ENCODE data around the gene SLIT3. TPM values are rescaled to one million over a fixed set of nuclear protein-coding genes. Genes with fewer than 3 reads are reported as not detected.

SLIT3 gene
- total RNA-seq, 4 donors from 2014 or later = 0.72 to 37.4 (median 5.3) TPM

DNA sequence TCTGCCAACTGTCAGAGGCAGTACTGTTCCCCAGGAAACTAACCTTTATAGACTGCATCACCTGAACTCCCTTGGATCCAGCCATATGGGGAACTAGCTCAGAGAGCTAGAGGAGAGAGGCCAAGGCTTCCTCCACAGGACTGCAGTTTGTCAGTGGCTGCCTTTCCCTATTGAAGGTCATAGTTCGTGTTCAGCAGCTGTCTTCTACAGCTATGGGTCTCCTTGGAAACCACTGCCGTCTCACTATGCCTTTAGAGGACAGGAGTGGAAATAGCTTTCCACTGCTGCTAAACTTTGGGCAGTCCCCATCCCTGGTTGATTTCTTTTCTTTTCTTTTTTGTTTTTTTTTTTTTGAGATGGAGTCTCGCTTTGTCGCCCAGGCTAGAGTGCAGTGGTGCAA lies 4.4 kb upstream of the SLIT3 start:
- intact Hi-C loops (cut with DNase I) = no loop called here
- no peak overlapping the region for H3K4me3 ChIP-seq
- TF ChIP-seq POLR2A (IDR thresholded peaks at IDR 0.05) = no peak
- TF ChIP-seq, protein P1, sequence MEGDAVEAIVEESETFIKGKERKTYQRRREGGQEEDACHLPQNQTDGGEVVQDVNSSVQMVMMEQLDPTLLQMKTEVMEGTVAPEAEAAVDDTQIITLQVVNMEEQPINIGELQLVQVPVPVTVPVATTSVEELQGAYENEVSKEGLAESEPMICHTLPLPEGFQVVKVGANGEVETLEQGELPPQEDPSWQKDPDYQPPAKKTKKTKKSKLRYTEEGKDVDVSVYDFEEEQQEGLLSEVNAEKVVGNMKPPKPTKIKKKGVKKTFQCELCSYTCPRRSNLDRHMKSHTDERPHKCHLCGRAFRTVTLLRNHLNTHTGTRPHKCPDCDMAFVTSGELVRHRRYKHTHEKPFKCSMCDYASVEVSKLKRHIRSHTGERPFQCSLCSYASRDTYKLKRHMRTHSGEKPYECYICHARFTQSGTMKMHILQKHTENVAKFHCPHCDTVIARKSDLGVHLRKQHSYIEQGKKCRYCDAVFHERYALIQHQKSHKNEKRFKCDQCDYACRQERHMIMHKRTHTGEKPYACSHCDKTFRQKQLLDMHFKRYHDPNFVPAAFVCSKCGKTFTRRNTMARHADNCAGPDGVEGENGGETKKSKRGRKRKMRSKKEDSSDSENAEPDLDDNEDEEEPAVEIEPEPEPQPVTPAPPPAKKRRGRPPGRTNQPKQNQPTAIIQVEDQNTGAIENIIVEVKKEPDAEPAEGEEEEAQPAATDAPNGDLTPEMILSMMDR (IDR thresholded peaks at IDR 0.05) = no peak
- peaks cover 0 to 26% (median 14%) of the 10 kb centered on the region in 3 donors for H3K4me1 ChIP-seq
- no peaks in the 10 kb centered on the region for H3K36me3 ChIP-seq
- 79 to 87% methylated on average over 3 to 4 of the region's 4 CpGs for WGBS, 2 donors
- no peaks in the 10 kb centered on the region for H3K9me3 ChIP-seq
- no peak for DNase-seq
- H3K27me3 ChIP-seq = peaks cover 0 to 65% (median 2%) of the 10 kb centered on the region in 4 donors
- no peak overlapping the region for H3K27ac ChIP-seq

DNA sequence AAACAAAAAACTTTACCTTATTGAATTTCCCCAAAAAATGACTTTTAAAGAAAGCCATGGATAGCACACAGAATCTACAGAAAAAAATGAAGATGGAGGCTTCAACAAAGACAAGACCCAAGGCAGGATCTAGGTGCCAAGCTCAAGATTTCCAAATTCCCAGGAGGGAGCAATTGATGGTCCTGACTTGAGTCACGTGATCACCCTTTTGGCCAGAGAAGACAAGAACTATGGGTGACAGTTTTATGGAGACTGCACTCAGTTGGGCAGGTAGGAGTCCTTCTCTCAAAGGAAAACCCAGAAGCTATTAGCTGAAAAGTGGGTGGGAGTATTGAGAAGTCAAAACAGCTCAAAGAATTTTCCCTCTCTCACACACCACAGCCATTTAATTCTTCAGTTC lies 3.2 kb upstream of the SLIT3 start:
- no peaks in the 10 kb centered on the region for H3K36me3 ChIP-seq
- 25 to 71% methylated on average over 1 of the region's 1 CpG for WGBS, 2 donors
- no peak overlapping the region for H3K27ac ChIP-seq
- no peaks in the 10 kb centered on the region for H3K9me3 ChIP-seq
- peaks cover 0 to 77% (median 3%) of the 10 kb centered on the region in 4 donors for H3K27me3 ChIP-seq
- intact Hi-C loops (cut with DNase I) = loop anchor here (5.0 kb wide), 1 partner anchor 317 kb away; no protein-coding TSS in a partner anchor
- H3K4me3 ChIP-seq = no peak overlapping the region
- TF ChIP-seq, protein P1 (IDR thresholded peaks at IDR 0.05) = no peak
- no peak for TF ChIP-seq POLR2A (IDR thresholded peaks at IDR 0.05)
- peaks cover 0 to 33% (median 14%) of the 10 kb centered on the region in 3 donors for H3K4me1 ChIP-seq
- DNase-seq = no peak

DNA sequence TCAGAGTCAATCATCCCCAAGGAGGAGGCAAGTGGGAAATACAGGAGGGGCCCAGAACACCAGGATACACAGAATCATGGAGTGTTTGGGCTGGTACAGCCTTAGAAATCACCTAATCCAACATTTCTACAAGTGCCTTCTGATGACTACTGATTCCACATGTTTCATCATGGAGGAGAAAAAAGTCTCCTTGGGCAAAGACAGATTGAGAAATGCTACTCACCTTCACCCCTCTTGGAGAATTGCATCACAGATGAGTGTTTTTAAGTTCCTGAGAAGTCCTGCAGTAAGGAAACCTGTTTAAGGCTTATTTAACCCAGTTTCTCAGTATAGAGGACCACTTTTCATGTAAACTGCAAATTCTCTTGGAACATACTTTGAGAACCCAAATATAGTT lies 2.2 kb upstream of the SLIT3 start:
- H3K27me3 ChIP-seq = peaks cover 0 to 86% (median 3%) of the 10 kb centered on the region in 4 donors
- no peak for DNase-seq
- H3K4me3 ChIP-seq = no peak overlapping the region
- intact Hi-C loops (cut with DNase I) = loop anchor here (5.0 kb wide), 1 partner anchor 316 kb away; no protein-coding TSS in a partner anchor
- no peaks in the 10 kb centered on the region for H3K36me3 ChIP-seq
- peaks cover 0 to 42% (median 14%) of the 10 kb centered on the region in 3 donors for H3K4me1 ChIP-seq
- TF ChIP-seq, protein P1 (IDR thresholded peaks at IDR 0.05) = no peak
- TF ChIP-seq POLR2A (IDR thresholded peaks at IDR 0.05) = no peak
- H3K27ac ChIP-seq = no peak overlapping the region
- no peaks in the 10 kb centered on the region for H3K9me3 ChIP-seq

DNA sequence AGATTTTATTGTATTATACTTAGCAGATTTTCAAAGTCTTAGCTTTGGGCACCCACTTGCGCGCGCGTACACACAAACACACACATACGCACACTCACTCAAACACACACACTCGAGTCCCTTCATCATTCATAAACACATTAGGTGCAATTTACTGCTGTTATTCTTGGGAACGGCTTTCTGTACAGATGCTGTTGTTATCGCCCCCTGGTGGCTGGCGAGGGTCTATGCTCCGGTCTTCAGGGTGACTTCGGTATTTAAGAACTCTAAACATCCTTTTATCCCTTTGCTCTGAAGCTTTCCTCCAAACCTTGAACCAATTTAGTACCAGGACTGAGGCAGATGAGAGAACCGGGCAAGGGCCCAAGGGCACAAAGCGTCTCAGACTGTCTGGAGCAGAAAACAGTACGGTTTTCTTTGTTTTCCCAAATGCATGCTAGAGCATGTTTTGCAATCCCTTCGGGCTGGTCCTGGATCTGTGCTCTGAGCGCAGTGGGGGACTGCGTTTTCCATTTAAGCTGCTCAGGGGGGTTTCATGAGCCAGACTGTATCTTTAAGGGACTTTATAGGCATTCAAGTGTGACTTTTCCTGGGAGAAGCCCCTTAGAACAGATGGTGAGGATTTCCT lies 1.7 kb upstream of the SLIT3 start:
- WGBS, 2 donors = 5 to 16% methylated on average over 14 to 17 of the region's 17 CpGs
- DNase-seq = no peak
- H3K9me3 ChIP-seq = no peaks in the 10 kb centered on the region
- peaks cover 0 to 48% (median 18%) of the 10 kb centered on the region in 3 donors for H3K4me1 ChIP-seq
- no peak overlapping the region for H3K27ac ChIP-seq
- peaks cover 0 to 89% (median 3%) of the 10 kb centered on the region in 4 donors for H3K27me3 ChIP-seq
- no peak overlapping the region for H3K4me3 ChIP-seq
- TF ChIP-seq, protein P1 (IDR thresholded peaks at IDR 0.05) = peak; percentile 64 to 91 (median 83)
- TF ChIP-seq POLR2A (IDR thresholded peaks at IDR 0.05) = no peak
- no peaks in the 10 kb centered on the region for H3K36me3 ChIP-seq
- intact Hi-C loops (cut with DNase I) = loop anchor here (5.0 kb wide), 1 partner anchor 315 kb away; no protein-coding TSS in a partner anchor

DNA sequence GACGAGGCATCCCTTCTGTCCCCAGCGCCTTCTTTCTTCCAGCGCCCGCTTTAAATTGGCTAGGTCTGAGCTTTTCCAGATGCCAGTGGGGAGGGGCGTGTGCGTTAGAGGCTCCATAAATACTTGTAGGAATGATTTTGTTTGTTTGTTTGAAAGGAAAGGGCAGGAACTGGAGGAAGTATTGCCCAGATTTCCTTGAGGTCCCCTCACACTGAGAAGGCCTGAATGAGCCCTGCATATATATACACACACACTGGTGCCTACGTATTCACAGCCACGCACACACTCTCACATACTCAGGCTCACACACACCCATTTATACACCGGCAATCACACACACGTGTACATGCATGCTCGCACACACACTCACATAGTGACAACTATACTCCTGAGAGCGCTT lies 1.0 kb upstream of the SLIT3 start:
- H3K4me1 ChIP-seq = peaks cover 0 to 54% (median 21%) of the 10 kb centered on the region in 3 donors
- H3K27me3 ChIP-seq = peaks cover 0 to 89% (median 3%) of the 10 kb centered on the region in 4 donors
- WGBS, 2 donors = 48 to 53% methylated on average over 11 to 12 of the region's 12 CpGs
- no peaks in the 10 kb centered on the region for H3K9me3 ChIP-seq
- no peaks in the 10 kb centered on the region for H3K36me3 ChIP-seq
- TF ChIP-seq, protein P1 (IDR thresholded peaks at IDR 0.05) = no peak
- TF ChIP-seq POLR2A (IDR thresholded peaks at IDR 0.05) = no peak
- H3K4me3 ChIP-seq = no peak overlapping the region
- DNase-seq = no peak
- H3K27ac ChIP-seq = peak overlapping the region in 2 of 4 donors; percentile 85 to 89
- intact Hi-C loops (cut with DNase I) = loop anchor here (5.0 kb wide), 1 partner anchor 315 kb away; no protein-coding TSS in a partner anchor
